22Rv1 (cell line): ENCODE data around the gene OLFM1.

Source experiments
- CTCF ChIP-seq: fragments of 450-650 bp; IDR thresholded peaks from 2 replicates; pipeline ENCODE4 v1.5.1; 2017; ENCODE audit warnings: mild to moderate bottlenecking
- ZFX ChIP-seq: fragments of 450-650 bp; IDR thresholded peaks from 2 replicates; pipeline ENCODE4 v1.6.1; 2017; ENCODE audit warnings: antibody characterized with exemption, borderline replicate concordance

- no peak for TF ChIP-seq CTCF
- no peak for TF ChIP-seq ZFX
These were observed 12.8 kb downstream of the OLFM1 start for GRCh38 chr9:135100241-135100681.
